Colon (tissue), 2 donors: ENCODE measurements around the gene LGALS8.

Source experiments
- FAIRE-seq: peaks from 2 replicates; lab custom pipeline; 2012; peaks lifted over from hg19 to GRCh38; lab: Jason Lieb, UNC
- donor health status: control.
- donor health status: control.

The LGALS8 gene

GRCh38 chr1:236509203-236509602 is 14.6 kb upstream of the LGALS8 start:
- no peak for FAIRE-seq

DNA sequence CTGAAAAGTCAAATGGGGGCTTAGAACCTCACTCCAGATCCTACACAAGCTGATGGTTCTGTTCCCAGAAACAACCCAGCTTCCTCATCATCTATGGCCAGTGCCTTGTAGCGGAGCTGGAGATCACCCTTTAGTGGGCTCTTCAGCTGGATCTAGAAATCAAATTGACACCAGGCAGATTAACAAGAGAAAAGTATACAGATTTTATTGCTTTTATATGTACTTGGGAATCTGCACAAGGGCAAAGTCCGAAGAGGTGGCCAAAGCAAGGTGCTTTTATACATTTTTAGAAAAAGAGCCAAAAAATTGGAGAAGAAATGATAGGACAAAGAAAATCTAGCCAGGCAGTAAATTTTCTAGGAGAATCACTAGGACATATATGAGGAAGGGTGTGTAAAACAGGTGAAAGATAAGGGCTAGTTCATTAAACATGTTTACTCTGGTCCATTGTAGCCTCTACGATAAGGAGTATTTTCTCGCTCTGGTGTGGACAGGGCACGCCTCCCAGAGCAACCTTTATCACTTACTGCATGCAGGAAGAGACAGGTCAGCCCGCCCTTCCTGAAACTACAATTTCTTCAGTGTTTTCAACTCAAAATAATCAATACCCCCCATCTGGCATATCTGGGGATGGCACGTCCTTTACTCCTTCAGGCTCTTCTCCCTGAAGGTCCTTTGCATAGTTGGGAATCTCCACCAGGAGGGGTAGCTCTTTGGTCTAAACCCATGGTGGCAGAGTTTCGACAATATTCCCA is 14.0 kb upstream of the LGALS8 start:
- no peak for FAIRE-seq

DNA sequence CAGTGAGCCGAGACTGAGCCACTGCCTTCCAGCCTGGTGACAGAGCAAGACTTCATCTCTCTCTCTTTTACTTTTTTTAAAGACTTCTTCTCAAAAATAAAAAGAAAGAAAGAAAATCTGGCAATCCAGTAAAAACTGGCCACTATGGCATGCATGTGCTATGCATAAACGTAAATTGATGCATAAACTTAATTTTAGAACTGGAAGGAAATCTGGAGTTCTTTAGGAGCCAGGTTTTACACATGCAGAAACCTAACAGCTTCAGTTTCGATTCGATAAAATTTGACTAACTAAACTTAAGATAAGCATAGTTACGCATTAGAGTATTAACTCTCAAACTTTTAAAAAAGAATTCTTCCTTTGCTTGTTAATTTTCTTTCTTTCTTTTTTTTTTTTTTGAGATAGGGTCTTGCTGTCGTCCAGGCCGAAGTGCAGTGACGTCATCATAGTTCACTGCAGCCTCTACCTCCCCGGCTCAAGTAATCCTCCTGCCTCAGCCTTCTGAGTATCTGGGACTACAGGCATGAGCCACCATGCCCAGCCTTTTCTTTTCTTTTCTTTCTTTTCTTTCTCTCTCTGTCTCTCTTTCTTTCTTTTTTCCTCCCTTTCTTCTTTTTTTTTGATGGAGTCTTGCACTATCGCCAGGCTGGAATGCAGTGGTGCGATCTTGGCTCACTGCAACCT is 11.9 kb upstream of the LGALS8 start:
- no peak for FAIRE-seq

DNA sequence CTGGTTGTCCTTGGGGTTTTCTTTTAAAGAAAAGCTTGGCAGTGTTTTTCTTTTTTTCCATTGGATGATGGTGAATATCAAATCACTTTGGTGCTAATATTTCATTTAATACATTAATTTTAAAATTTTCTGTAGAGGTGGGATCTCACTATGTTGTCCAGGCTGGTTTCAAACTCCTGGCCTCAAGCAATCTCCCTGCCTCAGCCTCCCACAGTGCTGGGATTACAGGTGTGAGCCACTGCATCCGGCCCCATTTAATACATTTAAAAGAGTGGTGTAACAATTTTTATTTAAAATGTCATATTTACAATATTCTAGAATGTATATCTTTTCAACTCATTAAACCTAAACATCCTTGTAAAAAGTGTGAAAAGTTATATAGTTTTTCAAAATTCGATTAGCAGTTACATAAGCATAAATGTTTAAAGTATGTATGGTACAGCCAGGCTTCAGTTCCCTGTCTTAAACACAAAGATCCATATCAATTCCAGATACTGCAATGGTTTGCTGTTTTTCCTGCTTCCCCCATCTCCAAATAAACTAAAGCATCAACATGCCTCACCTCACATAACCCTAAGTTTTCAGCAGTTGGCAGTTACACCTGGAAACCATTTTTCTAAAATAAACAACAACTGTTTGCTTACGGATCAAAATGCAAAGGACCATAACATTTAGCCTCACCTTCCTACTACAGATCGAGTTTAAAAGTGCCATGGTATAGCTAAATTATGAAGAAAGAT is 8.9 kb upstream of the LGALS8 start:
- no peak for FAIRE-seq

DNA sequence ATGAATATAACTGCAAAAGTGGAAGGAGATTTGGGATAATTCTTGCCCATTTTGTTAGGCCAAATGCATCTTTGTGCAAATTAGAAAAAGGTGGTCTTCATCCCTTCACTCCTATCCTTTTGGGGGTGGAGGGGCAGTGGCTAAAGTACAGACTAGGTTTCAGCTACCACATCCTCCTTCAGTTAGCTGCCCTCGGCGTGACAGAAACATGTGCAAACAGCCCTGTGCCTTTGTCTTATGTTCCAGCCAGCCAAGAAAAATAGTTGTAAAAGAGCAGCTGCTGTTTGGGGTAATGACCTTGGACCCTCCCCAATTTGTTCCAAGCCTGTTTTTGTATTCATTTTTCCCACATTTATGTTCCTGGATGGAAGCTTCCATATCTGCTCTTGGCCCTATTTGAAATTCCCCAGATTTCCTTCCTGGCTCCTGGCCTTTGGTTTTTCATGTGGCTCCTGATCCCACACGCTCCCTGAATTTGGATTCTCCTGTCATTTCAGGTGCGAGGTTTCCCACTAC is 8.3 kb upstream of the LGALS8 start:
- no peak for FAIRE-seq

DNA sequence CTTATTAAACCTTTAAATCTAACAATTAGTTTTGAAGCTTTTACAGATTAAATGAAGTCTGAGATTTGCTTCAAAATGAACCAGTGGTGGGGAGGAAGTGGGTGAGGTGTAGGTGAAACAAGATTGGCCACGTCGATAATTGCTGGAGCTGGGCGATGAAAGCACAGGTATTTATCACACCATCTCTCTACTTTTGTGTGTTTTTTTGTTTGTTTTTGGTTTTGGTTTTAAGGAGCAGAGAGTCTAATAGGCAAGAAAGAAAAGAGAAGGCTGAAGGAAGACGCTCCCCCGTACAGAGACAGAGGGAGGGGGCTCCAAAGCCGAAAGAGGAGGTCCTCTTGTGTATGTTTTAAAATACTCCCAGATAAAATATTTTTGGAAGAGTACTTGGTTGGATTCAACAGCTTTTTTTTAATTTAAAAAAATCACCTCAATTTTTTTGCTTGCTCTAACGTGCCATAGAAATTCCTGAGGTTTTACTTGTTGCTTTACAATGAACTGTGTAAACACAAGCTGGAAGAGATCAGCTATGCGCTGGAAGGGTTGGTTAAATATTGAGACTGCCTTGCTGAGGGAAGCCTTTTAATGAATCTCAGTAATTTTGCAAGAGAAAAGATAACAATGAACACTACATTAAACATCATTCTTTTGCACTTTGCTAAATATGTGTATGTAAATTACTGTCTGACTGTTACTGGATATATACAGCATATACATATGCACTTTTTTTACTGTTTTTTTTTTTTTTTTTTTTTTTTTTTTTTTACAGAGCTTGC is 6.7 kb upstream of the LGALS8 start:
- FAIRE-seq: no peak

DNA sequence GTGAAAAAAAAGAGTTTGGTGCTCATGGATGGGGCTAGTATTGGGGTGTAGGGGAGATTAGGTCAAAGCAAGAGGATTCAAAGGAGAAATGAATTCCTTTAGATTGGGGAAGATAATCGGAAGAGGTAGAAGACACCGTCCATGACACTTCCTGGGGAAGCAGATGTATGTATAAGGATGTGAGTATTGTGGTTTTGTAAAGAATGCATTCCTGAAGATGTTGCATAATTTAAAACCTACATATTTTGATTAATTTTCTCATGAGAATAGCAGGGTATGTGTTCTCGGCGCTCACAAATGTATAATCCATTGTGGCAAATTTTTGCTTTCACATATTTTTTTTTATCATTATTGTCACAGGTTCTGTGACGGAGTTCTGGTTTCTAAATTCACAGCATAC is 5.5 kb upstream of the LGALS8 start:
- FAIRE-seq: no peak

GRCh38 chr1:236520445-236521005 is 3.3 kb upstream of the LGALS8 start:
- no peak for FAIRE-seq

DNA sequence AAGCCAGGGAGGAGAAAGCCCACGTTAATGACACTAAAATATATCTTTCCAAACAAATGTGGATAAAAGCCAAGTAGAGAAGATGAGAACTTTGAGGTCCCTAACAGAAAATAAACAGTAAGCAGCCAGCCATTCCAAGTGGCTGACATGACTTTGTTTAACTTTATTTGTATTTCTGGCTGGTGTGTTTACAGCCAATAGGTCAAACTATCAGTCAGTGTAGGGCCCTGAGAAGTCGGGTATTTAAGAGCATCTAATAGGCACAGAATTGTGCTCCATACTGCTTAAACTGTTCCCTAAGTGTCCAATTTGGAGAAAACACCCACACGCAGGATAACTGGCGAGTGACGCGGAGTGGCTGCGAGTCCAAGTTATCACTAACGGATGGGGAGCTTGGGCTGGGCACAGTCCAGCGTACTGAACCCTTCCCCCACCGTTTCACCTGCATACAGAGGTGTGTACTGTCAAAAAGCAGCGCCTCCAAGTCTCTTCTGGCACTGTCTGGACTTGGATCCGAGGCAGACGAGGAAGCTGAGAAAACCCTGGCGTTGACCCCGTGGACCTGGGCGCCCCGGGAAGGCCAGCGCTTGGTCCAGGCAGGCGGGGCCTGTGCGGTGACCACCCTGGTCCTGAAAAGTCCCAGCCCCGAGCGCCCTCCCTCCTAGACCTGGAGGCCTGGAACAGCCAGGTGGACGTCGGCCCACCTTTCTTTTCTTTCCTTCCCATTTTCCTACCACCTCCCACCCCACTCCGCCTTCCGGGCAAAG is 662 bp upstream of the LGALS8 start:
- FAIRE-seq: no peak

GRCh38 chr1:236524142-236524894 is 536 bp downstream of the LGALS8 start:
- no peak for FAIRE-seq

DNA sequence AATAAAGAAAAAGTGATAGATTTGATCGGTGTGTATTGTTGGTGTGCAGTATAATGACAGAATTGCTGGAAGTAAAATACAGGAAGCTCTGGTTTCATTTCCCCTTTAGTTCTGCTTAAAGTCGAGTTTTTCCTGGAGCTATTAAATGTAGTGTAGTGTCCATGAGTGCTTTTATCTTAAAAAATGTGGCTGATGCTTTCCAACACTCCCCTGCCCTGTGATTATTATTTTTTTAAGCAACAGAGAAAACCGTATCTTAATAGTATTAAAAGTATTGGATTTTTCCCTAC is 1.1 kb downstream of the LGALS8 start:
- FAIRE-seq: no peak

DNA sequence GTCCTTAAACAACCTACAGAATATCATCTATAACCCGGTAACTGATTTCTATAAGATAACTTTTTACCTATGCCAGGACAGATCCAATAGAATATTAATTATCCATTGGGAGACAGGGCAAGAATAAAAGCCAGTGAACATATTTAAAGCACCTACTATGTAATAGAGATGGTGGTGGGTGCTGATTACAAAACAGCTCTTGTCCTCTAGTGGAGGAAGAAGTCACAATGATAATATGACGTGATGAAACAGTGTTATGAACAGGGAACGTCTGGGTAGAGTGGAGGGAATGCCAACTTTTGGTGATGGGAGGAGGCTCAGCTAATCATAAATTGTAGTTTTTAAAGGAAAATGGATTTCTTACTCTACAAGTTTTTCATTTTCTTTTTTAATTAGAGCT is 2.3 kb downstream of the LGALS8 start:
- no peak for FAIRE-seq

DNA sequence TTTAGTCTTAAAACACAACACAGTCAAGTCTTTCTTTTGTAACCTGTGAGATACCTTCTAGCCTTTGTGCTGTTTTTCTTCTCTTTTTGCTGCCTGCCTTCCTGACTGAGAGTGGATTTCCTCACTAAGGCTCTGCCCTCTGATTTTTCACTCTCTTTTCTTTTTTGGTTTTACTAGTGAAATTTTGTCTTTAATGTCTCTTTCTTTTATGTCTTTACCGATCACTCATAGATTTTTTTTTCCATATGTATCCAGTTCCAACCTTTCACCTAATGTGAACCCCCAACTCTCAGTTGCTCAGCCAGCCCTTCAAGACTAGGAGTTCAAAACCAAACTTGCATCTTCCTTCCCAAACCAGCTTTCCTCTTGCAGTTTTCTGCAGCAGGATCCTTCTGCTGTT is 6.5 kb downstream of the LGALS8 start:
- no peak for FAIRE-seq

DNA sequence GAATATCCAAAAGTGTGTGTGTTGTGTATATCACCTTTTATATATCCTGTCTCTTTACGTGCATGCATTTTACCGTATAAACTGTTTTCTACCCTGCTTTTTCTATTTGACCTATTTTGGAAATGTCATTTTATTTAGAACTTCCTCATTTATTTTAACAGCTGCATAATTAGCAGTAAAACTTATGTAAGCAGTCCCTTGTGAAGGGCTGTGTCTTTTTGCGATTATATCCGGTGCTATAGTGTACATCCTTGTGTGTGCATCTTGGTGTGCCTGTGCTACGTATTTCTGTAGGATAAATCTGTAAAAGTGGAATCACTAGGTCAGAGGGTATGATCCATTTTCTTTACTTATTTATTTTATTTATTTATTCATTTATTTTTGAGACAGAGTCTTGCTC is 7.2 kb downstream of the LGALS8 start:
- no peak for FAIRE-seq

GRCh38 chr1:236532850-236533249 is 9.1 kb downstream of the LGALS8 start:
- FAIRE-seq: no peak

DNA sequence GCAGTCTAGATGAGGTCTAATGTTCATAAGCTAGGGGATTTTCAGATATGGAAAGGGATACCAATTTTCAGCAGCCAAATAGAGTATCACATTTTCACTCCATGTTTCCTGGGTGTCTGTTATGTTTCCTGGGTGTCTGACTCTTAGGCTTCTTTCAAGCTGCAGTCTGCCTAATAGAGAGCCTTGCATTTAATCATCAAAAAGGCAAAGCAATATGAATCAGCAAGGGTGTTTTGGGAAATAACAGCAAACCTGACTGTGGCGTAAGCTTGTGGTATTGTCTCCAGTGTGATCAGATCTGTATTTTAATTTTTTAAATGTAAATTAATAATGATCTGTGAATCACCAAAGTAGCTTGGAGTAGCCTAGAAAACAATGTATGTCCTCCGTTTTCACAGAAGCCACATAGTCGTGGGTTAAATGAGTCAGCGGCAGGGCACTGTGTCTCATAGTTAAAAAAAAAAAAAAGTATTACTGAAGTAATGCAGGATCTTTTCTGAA is 10.4 kb downstream of the LGALS8 start:
- FAIRE-seq: no peak

DNA sequence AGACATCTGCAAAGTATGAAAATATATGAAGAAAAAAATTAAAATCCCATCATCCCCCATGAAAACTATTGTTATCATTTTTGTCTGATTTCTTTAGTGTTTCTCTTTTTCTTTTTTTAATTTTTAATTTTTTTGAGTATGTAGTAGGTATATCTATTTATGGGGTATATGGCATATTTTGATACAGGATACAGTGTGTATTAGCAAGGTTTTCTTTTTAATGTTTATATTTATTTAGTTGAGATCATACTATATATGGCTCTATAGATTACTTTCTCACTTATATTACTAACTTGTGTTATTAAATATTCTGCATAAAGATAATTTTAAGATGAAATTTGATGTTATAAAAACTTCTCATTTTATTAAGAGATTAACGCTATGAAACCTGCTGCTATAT is 11.4 kb downstream of the LGALS8 start:
- no peak for FAIRE-seq

DNA sequence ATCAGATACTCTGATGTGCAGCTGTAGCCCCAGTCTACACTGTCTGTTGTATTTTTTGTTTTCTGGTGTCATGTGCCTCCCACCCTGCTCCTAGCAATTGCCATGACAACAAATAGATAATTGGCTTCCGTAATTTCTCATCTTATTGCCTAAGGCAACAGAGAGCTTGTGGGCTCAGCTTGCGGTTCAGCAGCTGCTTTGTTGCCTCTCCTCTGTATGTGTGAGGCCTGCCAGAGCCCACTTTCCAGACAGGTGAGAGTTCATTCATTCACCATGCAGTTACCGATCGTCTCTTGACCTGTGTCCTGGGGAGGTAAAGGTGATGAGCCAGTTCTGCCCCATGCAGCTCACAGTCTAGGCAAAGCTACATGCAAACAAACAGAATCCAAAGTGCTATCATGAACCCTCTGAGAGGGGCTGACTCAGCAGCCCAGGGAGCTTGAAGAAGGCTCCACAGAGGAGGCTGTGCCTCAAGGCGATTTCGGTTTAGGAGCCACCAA is 11.9 kb downstream of the LGALS8 start:
- no peak for FAIRE-seq

DNA sequence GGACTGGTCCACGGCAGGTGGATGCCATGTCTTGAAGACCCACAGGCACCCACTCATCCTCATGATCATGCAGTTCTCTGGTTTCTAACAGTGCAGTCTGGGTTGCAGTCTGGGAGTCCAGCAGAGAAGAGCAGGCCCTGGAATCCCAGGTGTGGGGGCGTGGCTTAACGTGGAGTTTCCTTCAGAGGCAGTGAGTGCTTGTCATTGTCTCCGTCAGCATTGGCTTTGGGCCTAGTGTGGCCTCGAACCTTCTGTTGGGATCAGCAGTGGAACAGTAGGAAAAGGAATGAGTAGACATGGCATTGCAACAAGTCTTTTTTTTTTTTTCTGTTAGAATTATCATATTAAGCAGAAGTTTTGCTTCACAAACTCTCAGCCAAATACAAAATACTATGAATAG is 12.8 kb downstream of the LGALS8 start:
- no peak for FAIRE-seq

DNA sequence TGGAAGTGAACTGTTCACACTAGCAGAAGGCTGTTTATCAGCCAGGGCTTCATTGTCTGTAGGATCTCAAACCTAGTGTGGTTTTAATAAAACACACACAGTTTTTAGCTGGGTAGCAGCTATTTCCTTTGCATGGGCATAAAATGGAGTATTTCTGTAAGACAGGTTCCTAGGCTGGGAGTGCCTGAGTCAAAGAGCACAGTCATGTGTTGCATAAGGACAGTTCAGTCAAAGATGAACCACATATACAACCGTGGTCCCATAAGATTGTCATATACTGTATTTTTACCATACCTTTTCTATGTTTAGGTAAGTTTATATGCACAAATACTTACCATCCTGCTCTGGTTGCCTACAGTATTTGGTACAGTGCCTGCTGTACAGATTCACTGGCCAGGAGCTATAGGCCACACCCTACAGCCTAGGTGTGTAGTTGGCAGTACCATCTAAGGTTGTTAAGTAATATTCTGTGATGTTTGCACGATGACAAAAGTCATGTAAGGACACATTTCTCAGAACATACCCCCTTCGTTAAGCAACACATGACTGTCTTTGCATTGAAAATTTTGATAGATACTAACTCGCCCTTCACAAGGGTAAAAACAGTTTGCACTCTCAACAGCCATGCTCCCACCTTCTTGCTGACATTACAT is 17.2 kb downstream of the LGALS8 start:
- FAIRE-seq: no peak
